Measurements from ENCODE around the gene NVL. TPM values are rescaled to one million over a fixed set of nuclear protein-coding genes. Genes with fewer than 3 reads are reported as not detected.

Gene NVL
- total and polyA plus RNA-seq, 2 donors (not counting 3 experiments of a cell fraction or from before 2014, with no cell fraction given): 16.7 to 30.3 TPM

DNA sequence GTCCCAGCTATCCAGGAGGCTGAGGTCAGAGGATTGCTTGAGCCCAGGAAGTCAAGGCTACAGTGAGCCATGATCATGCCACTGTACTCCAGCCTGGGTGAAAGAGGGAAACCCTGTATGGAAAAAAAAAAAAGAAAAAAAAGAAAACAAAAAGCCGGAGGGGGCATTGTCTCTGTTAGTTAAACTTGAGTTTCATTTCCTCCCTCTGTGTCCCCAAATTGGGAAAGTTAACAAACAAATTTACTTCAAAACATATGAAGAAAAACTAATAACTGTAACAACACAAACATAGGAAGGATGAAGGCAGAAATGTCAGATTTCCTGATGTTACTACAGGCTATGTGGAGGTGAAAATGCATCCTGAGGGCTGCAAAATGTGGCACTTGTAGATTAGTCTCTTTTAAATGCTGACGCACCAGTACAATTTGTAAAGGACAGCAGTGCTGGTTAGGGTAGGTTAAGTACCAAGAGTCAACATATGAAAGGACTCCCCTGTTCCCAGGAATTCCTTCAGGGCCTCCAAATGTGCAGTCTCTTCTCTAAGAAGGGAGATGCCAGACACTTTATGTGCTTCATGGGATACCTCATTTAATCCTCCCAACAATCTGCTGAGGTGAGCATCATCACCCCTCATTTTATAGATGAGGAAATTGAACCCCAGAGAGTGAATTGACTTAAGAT, 94.0 kb downstream of the NVL start:
- no peaks in the 10 kb centered on the region for H3K27me3 ChIP-seq (ENCODE audit: control insufficient read depth in 2 of 2, insufficient read depth in 2 of 2, low read length in 2 of 2)
- H3K27ac ChIP-seq (ENCODE audit: insufficient read depth, low read depth, low read length): no peak overlapping the region
- BruUV-seq (replicated peaks): no TSS peak
- H3K4me3 ChIP-seq (replicated peaks in 1 of 3; ENCODE audit: insufficient read depth in 1 of 3, low read depth in 1 of 3, low read length in 3 of 3): no peak overlapping the region
- dilution Hi-C loops (cut with MboI; ENCODE audit: extremely low pct_ligation_motif_present, low sequenced_read_pairs): no loop called here
- H3K36me3 ChIP-seq (ENCODE audit: control insufficient read depth in 2 of 2, extremely low read depth in 1 of 2, insufficient read depth in 2 of 2, low read length in 2 of 2): peaks cover 4 to 12% of the 10 kb centered on the region in 2 experiments
- no peaks in the 10 kb centered on the region for H3K9me1 ChIP-seq (replicated peaks; ENCODE audit: control insufficient read depth, extremely low read depth, insufficient read depth, low read length)
- H3K79me2 ChIP-seq (ENCODE audit: control insufficient read depth, insufficient read depth, low read length): no peaks in the 10 kb centered on the region
- no peaks in the 10 kb centered on the region for H3K9me3 ChIP-seq (replicated peaks; ENCODE audit: control insufficient read depth, insufficient read depth, low read length)
- ChIA-PET CTCF (no interaction called here), POLR2A (no interaction called here)
- no peaks in the 10 kb centered on the region for H4K20me1 ChIP-seq (replicated peaks; ENCODE audit: control insufficient read depth, extremely low read depth, insufficient read depth, low read length)
- intact Hi-C loops (cut with micrococcal nuclease): no loop called here
- no peaks in the 10 kb centered on the region for H3K4me1 ChIP-seq (ENCODE audit: control insufficient read depth, extremely low read depth, insufficient read depth, low read length)
- DNase-seq (ENCODE audit: low read depth, low spot score): no peak
- H3K4me2 ChIP-seq (ENCODE audit: insufficient read depth, low read length): no peak overlapping the region
- TF ChIP-seq MAX (IDR thresholded peaks at IDR 0.05; ENCODE audit: insufficient read depth, insufficient read length): no peak
- no peak for TF ChIP-seq POLR2AphosphoS5 (IDR thresholded peaks at IDR 0.05; ENCODE audit: insufficient read depth, low read depth, low read length)
- TF ChIP-seq JUN (IDR thresholded peaks at IDR 0.05; ENCODE audit: borderline replicate concordance, insufficient read depth, insufficient read length, low read depth): no peak
- TF ChIP-seq, protein P1, sequence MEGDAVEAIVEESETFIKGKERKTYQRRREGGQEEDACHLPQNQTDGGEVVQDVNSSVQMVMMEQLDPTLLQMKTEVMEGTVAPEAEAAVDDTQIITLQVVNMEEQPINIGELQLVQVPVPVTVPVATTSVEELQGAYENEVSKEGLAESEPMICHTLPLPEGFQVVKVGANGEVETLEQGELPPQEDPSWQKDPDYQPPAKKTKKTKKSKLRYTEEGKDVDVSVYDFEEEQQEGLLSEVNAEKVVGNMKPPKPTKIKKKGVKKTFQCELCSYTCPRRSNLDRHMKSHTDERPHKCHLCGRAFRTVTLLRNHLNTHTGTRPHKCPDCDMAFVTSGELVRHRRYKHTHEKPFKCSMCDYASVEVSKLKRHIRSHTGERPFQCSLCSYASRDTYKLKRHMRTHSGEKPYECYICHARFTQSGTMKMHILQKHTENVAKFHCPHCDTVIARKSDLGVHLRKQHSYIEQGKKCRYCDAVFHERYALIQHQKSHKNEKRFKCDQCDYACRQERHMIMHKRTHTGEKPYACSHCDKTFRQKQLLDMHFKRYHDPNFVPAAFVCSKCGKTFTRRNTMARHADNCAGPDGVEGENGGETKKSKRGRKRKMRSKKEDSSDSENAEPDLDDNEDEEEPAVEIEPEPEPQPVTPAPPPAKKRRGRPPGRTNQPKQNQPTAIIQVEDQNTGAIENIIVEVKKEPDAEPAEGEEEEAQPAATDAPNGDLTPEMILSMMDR (IDR thresholded peaks at IDR 0.05; ENCODE audit: extremely low read depth in 1 of 2, insufficient read depth in 1 of 2, low read depth in 1 of 2, low read length in 2 of 2): no peak
- TF ChIP-seq FOS (IDR thresholded peaks at IDR 0.05; ENCODE audit: borderline replicate concordance, insufficient read depth, low read length): no peak
- H3K9ac ChIP-seq (replicated peaks; ENCODE audit: extremely low read depth, insufficient read depth, low read length): no peak overlapping the region
- no peak for FAIRE-seq
- no peak overlapping the region for H2AFZ ChIP-seq (ENCODE audit: low read depth, low read length)

Data from endothelial cell of umbilical vein (primary cell).